ENCODE measurements around the gene CD2AP.

CD2AP gene

DNA sequence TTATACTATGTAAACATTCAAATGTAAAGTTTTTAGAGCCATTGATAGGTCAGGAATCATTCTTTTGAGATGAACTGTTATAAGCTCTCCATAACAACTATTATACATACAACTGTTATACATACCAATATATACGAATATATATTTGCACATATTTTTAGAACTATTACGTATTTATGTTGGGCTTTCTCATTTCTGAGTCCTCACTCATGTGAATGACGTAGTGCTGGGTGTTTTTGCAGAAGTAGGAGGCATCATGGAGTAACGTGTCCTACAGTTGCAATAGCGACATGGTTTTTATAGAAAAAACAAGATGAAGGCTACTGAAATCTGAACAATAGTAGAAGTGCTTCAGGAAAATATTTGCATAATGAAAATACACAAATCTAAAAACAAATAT lies 184.4 kb downstream of the CD2AP start:
- Mint-ChIP-seq H3K27ac (no peak overlapping the region), H3K4me3 (no peak overlapping the region), H3K9me3 (peaks cover 1% of the 10 kb centered on the region), H3K36me3 (peaks cover 2% of the 10 kb centered on the region), H3K27me3 (peaks cover 2% of the 10 kb centered on the region), H3K4me1 (peaks cover 2% of the 10 kb centered on the region)
- DNase-seq (ENCODE audit: low spot score in 2 of 2), result no peak
- no peak for ATAC-seq (ENCODE audit: low read depth)

DNA sequence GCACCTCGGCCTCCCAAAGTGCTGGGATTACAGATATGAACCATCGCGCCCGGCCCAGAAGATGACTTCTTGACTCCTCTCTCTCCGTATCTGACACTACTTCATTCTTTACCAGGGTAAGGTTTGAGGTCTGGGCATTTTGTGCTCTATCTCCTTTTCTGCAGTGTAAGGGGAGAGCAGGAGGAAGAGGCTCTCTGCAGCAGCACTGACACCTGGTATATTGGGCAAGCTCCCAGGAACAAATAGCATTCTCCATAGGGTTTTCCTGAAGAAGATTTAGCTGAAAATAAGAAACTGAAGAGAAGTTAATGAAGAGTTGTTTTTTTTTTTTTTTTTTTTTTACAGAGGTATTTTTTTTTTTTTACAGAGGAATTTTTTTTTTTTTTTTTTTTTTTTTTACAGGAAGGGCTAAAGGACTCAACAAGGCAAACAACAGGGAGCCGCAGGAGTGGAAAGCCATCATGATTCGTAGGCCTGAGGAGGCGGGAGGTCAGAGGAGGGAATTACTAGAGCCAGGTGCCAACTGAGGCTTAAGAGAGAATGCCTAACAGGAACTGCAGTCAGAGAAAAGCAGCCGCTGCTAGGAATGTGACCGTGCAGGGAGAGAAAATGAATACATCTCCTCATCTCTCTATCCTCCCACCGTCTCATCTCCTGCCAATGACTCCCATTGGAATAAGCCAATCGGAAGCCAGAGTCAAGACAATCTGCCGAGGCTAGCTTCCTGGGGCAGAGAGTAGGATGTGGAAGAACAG lies 186.1 kb downstream of the CD2AP start:
- Mint-ChIP-seq H3K4me3 (no peak overlapping the region), H3K4me1 (peaks cover 2% of the 10 kb centered on the region), H3K36me3 (peaks cover 2% of the 10 kb centered on the region), H3K27ac (no peak overlapping the region), H3K9me3 (peaks cover 1% of the 10 kb centered on the region), H3K27me3 (peaks cover 2% of the 10 kb centered on the region)
- DNase-seq (ENCODE audit: low spot score in 2 of 2) (no peak), ATAC-seq (ENCODE audit: low read depth) (no peak)

GRCh38 chr6:47665112-47665511 lies 187.5 kb downstream of the CD2AP start:
- H3K9me3 Mint-ChIP-seq, result peaks cover 1% of the 10 kb centered on the region
- peaks cover 2% of the 10 kb centered on the region for H3K36me3 Mint-ChIP-seq
- no peak overlapping the region for H3K27ac Mint-ChIP-seq
- peaks cover 2% of the 10 kb centered on the region for H3K4me1 Mint-ChIP-seq
- ATAC-seq (ENCODE audit: low read depth), result no peak
- H3K27me3 Mint-ChIP-seq, result peaks cover 2% of the 10 kb centered on the region
- DNase-seq (ENCODE audit: low spot score in 2 of 2), result no peak
- no peak overlapping the region for H3K4me3 Mint-ChIP-seq

DNA sequence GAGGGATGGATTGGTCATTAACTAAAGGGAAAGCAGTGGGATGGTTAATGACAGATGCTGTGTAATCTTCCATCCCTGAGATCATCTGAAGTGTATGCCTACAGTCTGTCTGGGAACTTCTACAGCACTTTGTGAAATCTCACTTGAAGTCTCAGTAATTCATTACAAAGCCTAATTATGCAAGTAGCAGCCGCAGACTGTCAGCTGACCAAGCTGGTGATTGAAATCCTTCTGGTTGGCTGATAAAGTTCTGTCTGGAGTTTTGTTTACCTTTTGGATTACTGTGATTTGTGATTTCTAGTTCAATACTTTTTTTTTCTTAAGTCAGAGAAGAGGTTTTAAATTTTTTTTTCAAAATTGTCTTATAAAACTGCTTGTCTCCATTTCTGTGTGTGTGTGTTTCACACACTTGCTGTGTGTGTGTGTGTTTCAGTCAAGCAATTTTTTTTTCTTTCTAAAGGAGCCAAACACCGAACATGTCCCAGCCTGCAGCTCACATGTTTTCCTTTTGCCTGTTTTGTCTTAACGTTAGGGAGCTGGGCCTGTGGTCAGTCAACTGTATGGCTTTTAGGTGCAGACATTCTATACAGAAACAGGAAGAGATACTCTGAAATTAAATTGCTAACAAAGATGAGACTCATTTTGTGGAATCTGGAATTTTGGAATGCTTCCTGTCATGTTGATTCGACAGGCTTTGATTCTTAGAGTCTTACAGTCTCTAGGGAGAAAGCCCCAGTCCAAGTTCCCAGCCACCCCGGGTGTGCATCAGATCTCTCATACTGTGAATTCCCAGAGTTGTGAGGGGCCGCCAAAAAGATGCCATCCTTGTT lies 192.3 kb downstream of the CD2AP start:
- Mint-ChIP-seq H3K9me3 (peaks cover 1% of the 10 kb centered on the region), H3K27me3 (peaks cover 6% of the 10 kb centered on the region), H3K36me3 (peaks cover 2% of the 10 kb centered on the region), H3K27ac (no peak overlapping the region), H3K4me1 (peaks cover 2% of the 10 kb centered on the region), H3K4me3 (no peak overlapping the region)
- DNase-seq (ENCODE audit: low spot score in 2 of 2) (no peak), ATAC-seq (ENCODE audit: low read depth) (no peak)

DNA sequence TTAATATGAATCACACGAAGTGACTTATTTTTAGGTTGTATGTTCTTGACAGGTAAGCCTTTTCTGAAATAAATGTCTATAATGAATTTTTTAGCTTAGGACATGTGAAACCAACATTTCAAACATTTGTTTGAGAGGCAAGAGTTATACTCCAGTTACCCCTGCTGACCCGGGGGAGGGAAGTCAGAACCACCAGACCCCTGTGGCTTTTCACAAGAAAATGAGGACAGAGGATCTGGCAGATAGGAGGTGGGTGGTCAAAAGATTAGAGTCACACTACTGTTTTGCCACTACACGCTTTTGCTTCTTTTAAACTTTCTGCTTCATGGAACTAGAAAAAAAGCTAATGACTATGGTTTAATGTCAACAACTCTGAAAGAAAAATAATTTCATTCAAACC lies 193.3 kb downstream of the CD2AP start:
- Mint-ChIP-seq H3K27me3 (peaks cover 6% of the 10 kb centered on the region), H3K36me3 (peaks cover 2% of the 10 kb centered on the region), H3K4me3 (no peak overlapping the region), H3K4me1 (peaks cover 2% of the 10 kb centered on the region), H3K27ac (no peak overlapping the region), H3K9me3 (peaks cover 1% of the 10 kb centered on the region)
- no peak for DNase-seq (ENCODE audit: low spot score in 2 of 2)
- ATAC-seq (ENCODE audit: low read depth), result no peak

DNA sequence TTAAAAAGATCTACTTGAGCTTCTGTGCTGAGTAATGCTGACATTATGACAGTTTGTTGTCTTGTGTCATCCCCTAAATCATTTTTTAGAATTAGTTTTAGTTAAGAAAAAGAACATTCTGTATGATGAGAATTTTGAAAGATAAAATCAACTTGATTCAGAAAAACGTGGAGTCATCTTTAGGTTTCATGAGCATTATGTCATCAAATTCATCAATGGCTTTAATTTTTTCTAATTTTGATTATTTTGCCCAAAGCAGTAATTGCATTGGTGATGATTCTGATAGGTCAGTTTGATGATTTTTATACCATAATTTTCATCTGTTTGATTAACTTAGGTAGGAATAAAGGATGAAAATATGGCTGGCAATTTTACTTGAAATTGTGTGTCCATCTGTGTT lies 194.2 kb downstream of the CD2AP start:
- ATAC-seq (ENCODE audit: low read depth), result no peak
- no peak for DNase-seq (ENCODE audit: low spot score in 2 of 2)
- no peaks in the 10 kb centered on the region for H3K4me1 Mint-ChIP-seq
- H3K27me3 Mint-ChIP-seq, result peaks cover 4% of the 10 kb centered on the region
- H3K9me3 Mint-ChIP-seq, result no peaks in the 10 kb centered on the region
- H3K36me3 Mint-ChIP-seq, result no peaks in the 10 kb centered on the region
- no peak overlapping the region for H3K4me3 Mint-ChIP-seq
- H3K27ac Mint-ChIP-seq, result no peak overlapping the region

DNA sequence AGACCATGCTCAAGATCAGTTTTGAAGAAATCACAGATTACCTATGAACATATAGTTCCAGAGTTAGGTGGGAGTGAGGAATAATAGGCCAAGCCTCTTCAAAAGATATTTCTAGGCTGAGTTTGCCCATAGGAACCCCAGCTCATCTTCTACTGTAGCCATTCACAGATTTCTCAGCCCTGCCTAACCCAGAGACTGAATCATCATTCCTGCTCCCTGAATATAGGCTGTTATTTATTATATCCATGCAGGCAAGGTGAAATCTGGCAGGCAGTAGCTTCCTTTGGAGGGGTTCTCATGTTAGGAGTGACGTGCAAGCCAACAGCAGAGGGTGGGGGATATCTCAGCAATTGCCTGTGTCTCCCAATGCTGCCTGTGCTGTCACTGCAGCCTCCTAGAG lies 195.2 kb downstream of the CD2AP start:
- H3K27me3 Mint-ChIP-seq, result peaks cover 9% of the 10 kb centered on the region
- H3K36me3 Mint-ChIP-seq, result no peaks in the 10 kb centered on the region
- H3K27ac Mint-ChIP-seq, result no peak overlapping the region
- no peak overlapping the region for H3K4me3 Mint-ChIP-seq
- H3K9me3 Mint-ChIP-seq, result no peaks in the 10 kb centered on the region
- DNase-seq (ENCODE audit: low spot score in 2 of 2), result no peak
- ATAC-seq (ENCODE audit: low read depth), result no peak
- H3K4me1 Mint-ChIP-seq, result no peaks in the 10 kb centered on the region

- Mint-ChIP-seq H3K27ac (no peak overlapping the region), H3K4me1 (no peaks in the 10 kb centered on the region), H3K4me3 (no peak overlapping the region), H3K27me3 (peaks cover 10% of the 10 kb centered on the region), H3K36me3 (no peaks in the 10 kb centered on the region), H3K9me3 (no peaks in the 10 kb centered on the region)
- ATAC-seq (ENCODE audit: low read depth) (no peak), DNase-seq (ENCODE audit: low spot score in 2 of 2) (no peak)
Observed at GRCh38 chr6:47674673-47675072, 197.1 kb downstream of the CD2AP start.

All from memory B cell (primary cell).